GM13976 (cell line): ENCODE measurements around the gene DNA2.

ENCODE experiments used
- DNase-seq: peaks from one replicate; pipeline ENCODE4 v3.0.0; 2012; ENCODE audit warnings: low spot score
- in situ Hi-C: fragments of 300-500 bp; cut with MboI; formaldehyde crosslinking; loops from one replicate; pipeline ENCODE4 v1.12.0; 2022; ENCODE audit warnings: low sequenced_read_pairs, mixed read lengths, inconsistent platforms; ENCODE audit not compliant: unreplicated experiment
- TF ChIP-seq, protein P1 (sequence below): IDR thresholded peaks from 2 replicates; pipeline ENCODE4 v1.5.1; 2012; ENCODE audit warnings: borderline replicate concordance, mild to moderate bottlenecking; ENCODE audit not compliant: insufficient read depth; ENCODE audit errors: extremely low read depth, missing control alignments, control extremely low read depth

The DNA2 gene

DNA sequence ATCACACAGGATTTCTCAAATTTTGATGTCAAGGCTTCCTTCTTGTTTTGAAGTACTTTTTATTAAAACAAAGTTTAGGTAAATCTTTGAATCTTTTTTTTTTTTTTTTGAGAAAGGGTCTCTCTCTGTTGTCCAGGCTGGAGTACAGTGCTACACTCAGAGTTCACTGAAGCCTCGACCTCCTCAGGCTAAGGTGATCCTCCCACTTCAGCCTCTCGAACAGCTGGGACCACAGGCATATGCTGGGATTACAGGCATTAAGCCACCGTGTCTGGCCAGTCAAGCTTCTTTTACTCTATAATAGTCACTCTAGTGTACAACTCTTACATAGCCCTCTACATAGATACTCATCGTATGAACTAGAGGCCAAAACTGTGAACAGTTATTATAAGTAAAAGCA is 68.1 kb downstream of the DNA2 start:
- TF ChIP-seq, protein P1, sequence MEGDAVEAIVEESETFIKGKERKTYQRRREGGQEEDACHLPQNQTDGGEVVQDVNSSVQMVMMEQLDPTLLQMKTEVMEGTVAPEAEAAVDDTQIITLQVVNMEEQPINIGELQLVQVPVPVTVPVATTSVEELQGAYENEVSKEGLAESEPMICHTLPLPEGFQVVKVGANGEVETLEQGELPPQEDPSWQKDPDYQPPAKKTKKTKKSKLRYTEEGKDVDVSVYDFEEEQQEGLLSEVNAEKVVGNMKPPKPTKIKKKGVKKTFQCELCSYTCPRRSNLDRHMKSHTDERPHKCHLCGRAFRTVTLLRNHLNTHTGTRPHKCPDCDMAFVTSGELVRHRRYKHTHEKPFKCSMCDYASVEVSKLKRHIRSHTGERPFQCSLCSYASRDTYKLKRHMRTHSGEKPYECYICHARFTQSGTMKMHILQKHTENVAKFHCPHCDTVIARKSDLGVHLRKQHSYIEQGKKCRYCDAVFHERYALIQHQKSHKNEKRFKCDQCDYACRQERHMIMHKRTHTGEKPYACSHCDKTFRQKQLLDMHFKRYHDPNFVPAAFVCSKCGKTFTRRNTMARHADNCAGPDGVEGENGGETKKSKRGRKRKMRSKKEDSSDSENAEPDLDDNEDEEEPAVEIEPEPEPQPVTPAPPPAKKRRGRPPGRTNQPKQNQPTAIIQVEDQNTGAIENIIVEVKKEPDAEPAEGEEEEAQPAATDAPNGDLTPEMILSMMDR, result no peak
- no peak for DNase-seq
- in situ Hi-C loops, result no loop called here

DNA sequence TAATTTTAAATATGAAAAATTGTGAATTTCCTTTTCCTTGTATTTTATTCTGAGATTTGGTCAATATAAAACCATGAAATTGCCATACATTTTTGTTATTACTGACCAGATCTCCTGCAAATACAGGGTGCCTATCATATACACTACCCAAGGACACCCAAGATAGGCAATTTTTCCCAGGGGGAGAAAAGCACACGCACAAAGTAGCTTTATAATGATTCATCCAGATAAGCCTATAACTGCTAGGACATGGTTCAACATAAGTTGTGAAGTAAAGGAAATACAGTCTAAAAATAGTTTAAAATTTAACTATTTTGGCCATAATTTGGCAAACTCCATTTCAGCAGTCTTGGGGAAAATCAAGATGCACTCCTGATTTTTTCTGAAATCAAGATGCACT is 69.5 kb downstream of the DNA2 start:
- in situ Hi-C loops, result no loop called here
- TF ChIP-seq, protein P1, result no peak
- DNase-seq, result no peak

DNA sequence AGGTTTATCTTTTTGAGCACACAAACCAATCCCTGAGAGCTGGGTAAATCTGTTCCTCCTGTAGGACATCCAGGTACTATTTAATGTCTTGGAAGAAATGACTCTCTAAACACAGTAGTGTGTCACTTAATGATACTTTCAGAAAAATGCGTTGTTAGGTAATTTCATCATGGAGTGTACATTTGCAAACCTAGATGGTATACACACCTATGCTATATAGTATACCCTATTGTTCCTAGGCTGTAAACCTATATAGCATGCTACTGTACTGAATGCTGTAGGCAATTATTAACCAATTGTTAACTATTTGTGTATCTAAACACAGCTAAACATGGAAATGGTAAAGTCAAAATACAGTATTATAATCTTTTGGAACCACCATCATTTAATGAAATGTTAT is 74.8 kb downstream of the DNA2 start:
- TF ChIP-seq, protein P1, result no peak
- in situ Hi-C loops, result no loop called here
- no peak for DNase-seq

DNA sequence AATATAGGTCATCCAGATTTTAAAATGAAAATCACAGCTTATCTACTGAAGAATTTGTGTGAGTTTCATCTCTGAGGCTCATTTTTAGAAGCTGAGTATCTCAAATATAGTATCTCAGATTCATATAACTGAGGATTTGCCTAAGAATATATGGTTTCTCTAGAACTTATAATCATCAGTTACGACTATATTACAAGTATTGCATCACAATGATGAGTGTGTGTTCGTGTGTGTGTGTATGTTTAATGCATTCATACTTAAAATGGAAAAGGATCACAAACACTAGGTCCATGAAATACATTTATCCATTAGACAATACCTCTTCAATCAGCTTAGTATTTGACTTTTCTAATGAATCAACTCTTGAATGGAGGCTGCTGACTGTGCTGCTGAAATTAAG is 86.0 kb downstream of the DNA2 start:
- TF ChIP-seq, protein P1, result no peak
- no peak for DNase-seq
- in situ Hi-C loops, result no loop called here

DNA sequence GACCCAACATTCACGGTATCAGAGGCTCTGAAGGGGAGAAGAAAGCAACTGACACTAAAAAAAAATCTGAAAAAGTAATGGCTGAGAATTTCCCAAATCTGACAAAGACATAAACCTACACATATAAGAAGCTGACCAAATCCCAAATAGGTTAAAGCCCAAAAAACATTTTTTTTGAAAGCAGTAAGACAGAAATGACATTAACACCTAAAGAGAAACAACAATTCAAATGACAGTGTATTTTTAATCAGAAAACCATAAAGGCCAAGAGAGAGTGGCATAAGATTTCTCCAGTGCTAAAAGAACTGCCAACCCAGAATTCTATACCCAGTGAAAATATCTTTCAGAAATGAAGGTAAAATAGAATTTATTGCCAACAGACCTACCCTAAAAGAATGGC is 100.2 kb downstream of the DNA2 start:
- DNase-seq, result no peak
- in situ Hi-C loops, result no loop called here
- TF ChIP-seq, protein P1, result no peak

DNA sequence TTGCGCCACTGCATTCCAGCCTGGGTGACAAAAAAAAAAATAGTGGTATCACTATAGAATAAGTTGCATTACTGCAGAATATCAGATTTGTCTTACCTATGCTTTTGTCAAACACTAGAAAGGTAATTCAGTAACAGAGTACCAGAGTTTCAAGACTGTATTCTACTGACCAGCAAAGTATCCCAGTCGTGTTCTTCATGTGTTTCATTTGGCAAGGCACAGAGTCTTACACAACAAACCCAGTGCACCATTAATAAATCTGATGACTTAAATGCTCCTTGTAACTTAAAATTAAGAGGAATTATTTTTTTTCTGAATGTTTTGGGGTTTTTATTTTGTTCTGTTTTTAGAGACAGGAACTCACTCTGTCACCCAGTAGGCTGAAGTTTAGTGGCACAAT is 104.7 kb downstream of the DNA2 start:
- TF ChIP-seq, protein P1, result no peak
- DNase-seq, result no peak
- in situ Hi-C loops, result no loop called here

DNA sequence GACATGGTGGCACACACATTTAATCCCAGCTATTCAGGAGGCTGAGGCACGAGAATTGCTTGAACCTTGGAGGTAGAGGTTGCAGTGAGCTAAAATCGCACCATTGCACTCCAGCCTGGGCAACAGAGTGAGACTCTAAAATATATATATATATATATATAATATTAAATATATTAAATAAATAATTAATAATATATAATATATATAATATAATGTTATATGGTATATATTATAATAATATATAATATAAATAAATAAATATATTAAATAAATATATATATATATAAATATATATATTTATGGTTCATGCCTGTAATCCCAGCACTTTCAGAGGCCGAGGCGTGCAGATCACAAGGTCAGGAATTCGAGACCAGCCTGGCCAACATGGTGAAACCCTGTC is 105.2 kb downstream of the DNA2 start:
- in situ Hi-C loops, result no loop called here
- TF ChIP-seq, protein P1, result no peak
- no peak for DNase-seq
